K562 (cell line): ENCODE results near the gene RPL21. TPM values are rescaled to one million over a fixed set of nuclear protein-coding genes. Genes with fewer than 3 reads are reported as not detected.

ENCODE experiments used
- ATAC-seq: fragments of 200-7000 bp; cut with Tn5 transposase; 3 replicates; pipeline ENCODE4 v1.9.1; 2020; ENCODE audit warnings: moderate library complexity
- BruUV-seq: library from RNA; stranded (reverse); fragments of 400-500 nt; replicated peaks from 2 replicates; lab custom pipeline; 2021; lab: Mats Ljungman, UMichigan
- CTCF ChIA-PET: fragments of 300-600 bp; formaldehyde crosslinking; extraction: SDS; loops from one replicate; lab custom pipeline; 2021; ENCODE audit warnings: low intra/inter-chr PET ratio; lab: Yijun Ruan, JAX
- POLR2A ChIA-PET: fragments of 300-600, 350-650 bp; sonication (Branson Sonifier 250); formaldehyde crosslinking; extraction: SDS; loops from one replicate; lab custom pipeline; 2021; ENCODE audit warnings: antibody characterized with exemption, inconsistent platforms; lab: Yijun Ruan, JAX
- DNase-seq, 4 experiments: peaks; one replicate each; pipeline versions ENCODE4 v3.0.0 to v3.0.0-alpha.2; 2011 to 2018; ENCODE audit warnings: low spot score in 3 of 4, mixed read lengths in 3 of 4; ENCODE audit errors: extremely low read depth in 1 of 4
- FAIRE-seq: peaks from 2 replicates; lab custom pipeline; 2011; peaks lifted over from hg19 to GRCh38; lab: Jason Lieb, UNC
- H2AFZ ChIP-seq: 2 replicates; pipeline ENCODE4 v1.6.0; 2011; ENCODE audit warnings: low read depth, low read length, control low read depth, inconsistent platforms
- H3K27ac ChIP-seq: fragments of 200-600 bp; 3 replicates; pipeline ENCODE4 v1.8.0; 2011; ENCODE audit warnings: low read depth, mild to moderate bottlenecking, control low read depth, inconsistent platforms, low read length, moderate library complexity, mixed read lengths; ENCODE audit errors: extremely low read depth
- H3K27me3 ChIP-seq, 2 experiments: fragments of 300-600 bp in 1 of 2; 2 replicates in 1 of 2; 3 replicates in 1 of 2; pipeline versions ENCODE4 v1.6.0 to v1.8.0; 2011; ENCODE audit warnings: inconsistent platforms in 2 of 2, low read length in 2 of 2, mild to moderate bottlenecking in 1 of 2, mixed read lengths in 1 of 2, moderate library complexity in 1 of 2; ENCODE audit not compliant: control insufficient read depth in 2 of 2, insufficient read depth in 2 of 2
- H3K36me3 ChIP-seq: fragments of 300-600 bp; 3 replicates; pipeline ENCODE4 v1.8.0; 2011; ENCODE audit warnings: mild to moderate bottlenecking, low read length, inconsistent platforms; ENCODE audit not compliant: control insufficient read depth, insufficient read depth
- H3K4me1 ChIP-seq, 2 experiments: fragments of 200-600 bp in 1 of 2; replicated peaks in 1 of 2; 2 replicates in 1 of 2; 3 replicates in 1 of 2; pipeline versions ENCODE4 v1.5.1 to v1.8.0; 2011; ENCODE audit warnings: inconsistent platforms in 2 of 2, low read length in 2 of 2, mild to moderate bottlenecking in 1 of 2, mixed read lengths in 1 of 2, moderate library complexity in 1 of 2; ENCODE audit not compliant: control insufficient read depth in 2 of 2, insufficient read depth in 2 of 2
- H3K4me2 ChIP-seq: 2 replicates; pipeline ENCODE4 v1.6.1; 2011; ENCODE audit warnings: low read length, control low read depth, inconsistent platforms, mixed read lengths; ENCODE audit not compliant: insufficient read depth
- H3K4me3 ChIP-seq: fragments of 200-600 bp; sonication (generic), shearing (Covaris generic); 2 replicates; pipeline ENCODE4 v1.5.1; 2016; ENCODE audit warnings: control low read depth, inconsistent platforms
- H3K79me2 ChIP-seq: fragments of 200-600 bp; 3 replicates; pipeline ENCODE4 v1.8.0; 2011; ENCODE audit warnings: low read length, inconsistent platforms; ENCODE audit not compliant: control insufficient read depth, insufficient read depth
- H3K9ac ChIP-seq, 2 experiments: 2 replicates each; pipeline versions ENCODE4 v1.6.0 to v1.6.1; 2011; ENCODE audit warnings: low read depth in 2 of 2, low read length in 2 of 2, control low read depth in 1 of 2, inconsistent platforms in 1 of 2, mild to moderate bottlenecking in 1 of 2, mixed read lengths in 1 of 2; ENCODE audit not compliant: insufficient read depth in 1 of 2
- H3K9me1 ChIP-seq: one replicate; pipeline ENCODE4 v1.6.0; 2011; ENCODE audit warnings: inconsistent platforms, mild to moderate bottlenecking, low read length, moderate library complexity; ENCODE audit not compliant: control insufficient read depth, insufficient read depth
- H3K9me3 ChIP-seq: replicated peaks from 2 replicates; pipeline ENCODE4 v1.5.1; 2011; ENCODE audit warnings: low read depth, low read length, inconsistent platforms; ENCODE audit not compliant: control insufficient read depth, insufficient read depth
- H4K20me1 ChIP-seq: replicated peaks from 2 replicates; pipeline ENCODE4 v1.6.1; 2011; ENCODE audit warnings: low read length, inconsistent platforms, mixed read lengths; ENCODE audit not compliant: control insufficient read depth, insufficient read depth
- BCOR ChIP-seq: fragments of 450-650 bp; IDR thresholded peaks from 2 replicates; pipeline ENCODE4 v1.6.1; 2016
- CREBBP ChIP-seq: IDR thresholded peaks from one replicate; pipeline ENCODE4 v1.6.1; 2012; ENCODE audit warnings: low read depth, mild to moderate bottlenecking, control low read depth, inconsistent platforms, low read length
- CTBP1 ChIP-seq: fragments of 450-650 bp; IDR thresholded peaks from 2 replicates; pipeline ENCODE4 v1.6.1; 2016; ENCODE audit warnings: borderline replicate concordance
- KDM1A ChIP-seq, 2 experiments: fragments of 450-650 bp; IDR thresholded peaks; 2 replicates each; pipeline ENCODE4 v1.6.1; 2016; ENCODE audit warnings: mild to moderate bottlenecking in 2 of 2
- KHSRP ChIP-seq: fragments of 450-650 bp; IDR thresholded peaks from 2 replicates; pipeline ENCODE4 v1.6.1; 2017
- RAD21 ChIP-seq, 2 experiments: fragments of 250-450 bp in 1 of 2; fragments of 450-650 bp in 1 of 2; sonication (Bioruptor Pico) in 1 of 2; formaldehyde crosslinking in 1 of 2; IDR thresholded peaks in 1 of 2; conservative IDR thresholded peaks in 1 of 2; 2 replicates each; pipeline versions ENCODE4 v1.4.0 to v1.8.0; 2020 to 2022; ENCODE audit warnings: mild to moderate bottlenecking in 2 of 2, moderate library complexity in 1 of 2
- REST ChIP-seq, 2 experiments: fragments of 450-650 bp; formaldehyde crosslinking in 1 of 2; IDR thresholded peaks; 2 replicates each; pipeline versions ENCODE4 v1.4.0 to v1.6.1; 2014 to 2020; ENCODE audit warnings: mild to moderate bottlenecking in 2 of 2, borderline replicate concordance in 1 of 2, low read depth in 1 of 2
- ZNF217 ChIP-seq: sonication (generic); formaldehyde crosslinking; IDR thresholded peaks from 2 replicates; pipeline ENCODE4 v1.8.0; 2022; ENCODE audit warnings: mild to moderate bottlenecking, missing genetic modification reagents
- ZNF282 ChIP-seq: sonication (generic); formaldehyde crosslinking; IDR thresholded peaks from 2 replicates; pipeline ENCODE4 v1.8.1; 2023; ENCODE audit warnings: missing genetic modification reagents
- WGBS: fragments of 100-300 bp; shearing (Covaris generic); methylation state at CpG from one replicate; pipeline ENCODE4 v1.1.6; 2016; ENCODE audit warnings: low coverage, mixed read lengths; ENCODE audit not compliant: insufficient coverage; ENCODE audit errors: missing lambda C conversion rate; 5-methylcytosine and 5-hydroxymethylcytosine counted together
- in situ Hi-C: fragments of 300-500 bp; cut with MboI; formaldehyde crosslinking; loops from 4 replicates; pipeline ENCODE4 v1.15.0; 2018; ENCODE audit warnings: inconsistent platforms, mixed read lengths
- intact Hi-C: fragments of 100-400 bp; cut with micrococcal nuclease; formaldehyde crosslinking; loops from 2 replicates; pipeline ENCODE4 v1.14.2; 2022
- polyA plus RNA-seq, 8 experiments: library from polyadenylated mRNA; depleted of rRNA in 4 of 8; stranded (reverse) in 5 of 8; unstranded in 3 of 8; fragments of >200 nt; fragmentation: Nextera tagmentation in 2 of 8; fragmentation: Illumina TruSeq in 1 of 8; extraction: Ambion mirVana in 2 of 8; extraction: Trizol in 1 of 8; gene quantifications; 2 replicates each; pipeline versions ENCODE4 v1.2.1 to v1.2.3, GENCODE V29; 2011 to 2014; ENCODE audit warnings: inconsistent platforms in 1 of 8, missing spikeins in 1 of 8
- total RNA-seq, 7 experiments: library from RNA; depleted of rRNA in 6 of 7; stranded (reverse); fragments of >200 nt in 6 of 7; fragmentation: Illumina TruSeq in 2 of 7; extraction: Trizol in 2 of 7; gene quantifications; 2 replicates each; pipeline versions ENCODE4 v1.2.1 to v1.2.3, GENCODE V29; 2011 to 2021; ENCODE audit warnings: low replicate concordance in 1 of 7
- TF ChIP-seq, protein P1 (sequence below), 2 experiments: IDR thresholded peaks; 2 replicates each; pipeline ENCODE4 v1.6.1; 2012; ENCODE audit warnings: improper control_type of control experiment in 2 of 2, low read depth in 2 of 2, low read length in 2 of 2, borderline replicate concordance in 1 of 2

Gene RPL21
- total and polyA plus RNA-seq, 9 of the 15 experiments (the other 6 are each of a cell fraction or from before 2014, with no cell fraction given): 622 to 4,203 (median 1,676) TPM

GRCh38 chr13:27281420-27281819 is 30.1 kb downstream of the RPL21 start (continued):
- TF ChIP-seq BCOR: no peak

DNA sequence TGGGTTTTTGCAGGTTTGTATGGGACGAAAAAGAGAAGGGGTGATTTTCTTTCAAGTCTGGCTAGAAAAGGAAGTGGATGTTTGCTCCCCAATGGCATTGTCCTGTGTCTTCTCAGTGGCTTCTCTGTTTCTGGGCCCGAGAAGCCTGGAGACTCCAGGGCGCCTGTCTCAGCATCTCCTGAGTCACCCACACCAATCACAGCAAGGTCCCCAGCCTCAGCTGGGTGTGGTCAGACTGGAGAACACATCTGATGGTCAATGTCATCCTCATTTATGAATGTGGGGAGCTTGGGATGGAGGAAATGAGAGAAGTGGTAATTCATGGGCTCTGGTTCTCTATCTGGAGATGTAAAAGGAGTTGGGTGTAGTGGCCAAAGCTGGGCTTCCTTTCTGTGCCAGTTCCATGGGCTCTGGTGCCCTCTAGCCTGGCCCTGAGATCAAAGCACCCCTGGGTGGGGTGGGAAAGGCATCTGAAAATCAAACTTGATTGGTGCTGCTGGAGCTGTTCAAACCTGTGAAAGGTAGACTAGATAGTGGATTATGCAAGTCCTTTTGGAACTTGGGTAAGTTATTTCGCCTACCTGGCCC is 32.6 kb downstream of the RPL21 start:
- Histone ChIP-seq H3K9ac (no peak overlapping the region), H3K4me3 (no peak overlapping the region), H3K4me1 (no peaks in the 10 kb centered on the region; a peak in 1 of 5 replicates), H4K20me1 (no peaks in the 10 kb centered on the region), H3K9me3 (no peaks in the 10 kb centered on the region), H2AFZ (no peak overlapping the region), H3K27ac (no peak overlapping the region), H3K4me2 (no peak overlapping the region), H3K79me2 (no peaks in the 10 kb centered on the region), H3K36me3 (no peaks in the 10 kb centered on the region), H3K27me3 (peaks cover 0 to 6% of the 10 kb centered on the region in 2 experiments; a peak in 2 of 5 replicates), H3K9me1 (no peaks in the 10 kb centered on the region)
- intact Hi-C loops: no loop called here
- ChIA-PET CTCF (no interaction called here), POLR2A (interaction anchor here (0.6 kb wide), 2 partner anchors 15 to 1726 kb away, joined by 3 read pairs; no protein-coding TSS in a partner anchor)
- in situ Hi-C loops: no loop called here
- WGBS: 3% methylated on average over 3 of the region's 4 CpGs
- FAIRE-seq (no peak), ATAC-seq (peak; percentile 81), DNase-seq (peak in 2 of 4 experiments; percentile 12 to 13)
- no TSS peak for BruUV-seq
- TF ChIP-seq ZNF217 (CRISPR knock-in tag) (no peak), REST (IDR thresholded peaks at IDR 0.05; ENCODE audit: borderline replicate concordance) (peak; percentile 24; the same call in 1 of the 2 replicates), REST (CRISPR knock-in tag; IDR thresholded peaks at IDR 0.05; ENCODE audit: low read depth) (no peak), RAD21 (CRISPR knock-in tag; conservative IDR thresholded peaks at IDR 0.05 in 1 of 2, IDR thresholded peaks at IDR 0.05 in 1 of 2) (peak in 1 of 2 experiments; percentile 34; a peak in 2 of 4 replicates), CREBBP (no peak), CTBP1 (peak; percentile 88), KDM1A (IDR thresholded peaks at IDR 0.05) (peak in 1 of 2 experiments; percentile 39; a peak in 1 of 4 replicates), ZNF282 (CRISPR knock-in tag) (no peak), KHSRP (no peak)
- TF ChIP-seq, protein P1, sequence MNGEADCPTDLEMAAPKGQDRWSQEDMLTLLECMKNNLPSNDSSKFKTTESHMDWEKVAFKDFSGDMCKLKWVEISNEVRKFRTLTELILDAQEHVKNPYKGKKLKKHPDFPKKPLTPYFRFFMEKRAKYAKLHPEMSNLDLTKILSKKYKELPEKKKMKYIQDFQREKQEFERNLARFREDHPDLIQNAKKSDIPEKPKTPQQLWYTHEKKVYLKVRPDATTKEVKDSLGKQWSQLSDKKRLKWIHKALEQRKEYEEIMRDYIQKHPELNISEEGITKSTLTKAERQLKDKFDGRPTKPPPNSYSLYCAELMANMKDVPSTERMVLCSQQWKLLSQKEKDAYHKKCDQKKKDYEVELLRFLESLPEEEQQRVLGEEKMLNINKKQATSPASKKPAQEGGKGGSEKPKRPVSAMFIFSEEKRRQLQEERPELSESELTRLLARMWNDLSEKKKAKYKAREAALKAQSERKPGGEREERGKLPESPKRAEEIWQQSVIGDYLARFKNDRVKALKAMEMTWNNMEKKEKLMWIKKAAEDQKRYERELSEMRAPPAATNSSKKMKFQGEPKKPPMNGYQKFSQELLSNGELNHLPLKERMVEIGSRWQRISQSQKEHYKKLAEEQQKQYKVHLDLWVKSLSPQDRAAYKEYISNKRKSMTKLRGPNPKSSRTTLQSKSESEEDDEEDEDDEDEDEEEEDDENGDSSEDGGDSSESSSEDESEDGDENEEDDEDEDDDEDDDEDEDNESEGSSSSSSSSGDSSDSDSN (IDR thresholded peaks at IDR 0.05; ENCODE audit: borderline replicate concordance in 1 of 2, low read depth in 2 of 2, low read length in 2 of 2): no peak
